WTC11 (cell line): ENCODE results near the gene CLDN2.

Experiments used
- FOXP1 ChIP-seq: sonication (generic); formaldehyde crosslinking; IDR thresholded peaks from 2 replicates; pipeline ENCODE4 v1.8.0; 2022; ENCODE audit warnings: missing genetic modification reagents, mild to moderate bottlenecking, moderate library complexity, borderline replicate concordance
- TP53 ChIP-seq: sonication (generic); formaldehyde crosslinking; IDR thresholded peaks from 2 replicates; pipeline ENCODE4 v1.8.1; 2023; ENCODE audit warnings: mild to moderate bottlenecking, missing genetic modification reagents
- ZNF232 ChIP-seq: sonication (generic); formaldehyde crosslinking; IDR thresholded peaks from 2 replicates; pipeline ENCODE4 v1.8.0; 2022; ENCODE audit warnings: mild to moderate bottlenecking, missing genetic modification reagents
- TF ChIP-seq, protein P1 (sequence below): fragments of 200-600 bp; IDR thresholded peaks from 2 replicates; pipeline ENCODE4 v1.8.0; 2022; ENCODE audit warnings: antibody characterized with exemption
- TF ChIP-seq, protein P2 (sequence below): sonication (generic); formaldehyde crosslinking; IDR thresholded peaks from 2 replicates; pipeline ENCODE4 v1.8.0; 2022; ENCODE audit warnings: mild to moderate bottlenecking, missing genetic modification reagents
- TF ChIP-seq, protein P3 (sequence below): sonication (generic); formaldehyde crosslinking; conservative IDR thresholded peaks from 2 replicates; pipeline ENCODE4 v1.8.1; 2022; ENCODE audit warnings: mild to moderate bottlenecking, missing genetic modification reagents
- TF ChIP-seq, protein P4 (sequence below): sonication (generic); formaldehyde crosslinking; IDR thresholded peaks from 2 replicates; pipeline ENCODE4 v1.8.0; 2022; ENCODE audit warnings: missing genetic modification reagents
- TF ChIP-seq, protein P5 (sequence below): sonication (generic); formaldehyde crosslinking; IDR thresholded peaks from 2 replicates; pipeline ENCODE4 v1.8.1; 2022; ENCODE audit warnings: low read depth, mild to moderate bottlenecking, moderate library complexity, missing genetic modification reagents, borderline replicate concordance
- TF ChIP-seq, protein P6 (sequence below): sonication (generic); formaldehyde crosslinking; conservative IDR thresholded peaks from 2 replicates; pipeline ENCODE4 v1.8.1; 2023; ENCODE audit warnings: mild to moderate bottlenecking, low read depth, missing genetic modification reagents, moderate library complexity

DNA sequence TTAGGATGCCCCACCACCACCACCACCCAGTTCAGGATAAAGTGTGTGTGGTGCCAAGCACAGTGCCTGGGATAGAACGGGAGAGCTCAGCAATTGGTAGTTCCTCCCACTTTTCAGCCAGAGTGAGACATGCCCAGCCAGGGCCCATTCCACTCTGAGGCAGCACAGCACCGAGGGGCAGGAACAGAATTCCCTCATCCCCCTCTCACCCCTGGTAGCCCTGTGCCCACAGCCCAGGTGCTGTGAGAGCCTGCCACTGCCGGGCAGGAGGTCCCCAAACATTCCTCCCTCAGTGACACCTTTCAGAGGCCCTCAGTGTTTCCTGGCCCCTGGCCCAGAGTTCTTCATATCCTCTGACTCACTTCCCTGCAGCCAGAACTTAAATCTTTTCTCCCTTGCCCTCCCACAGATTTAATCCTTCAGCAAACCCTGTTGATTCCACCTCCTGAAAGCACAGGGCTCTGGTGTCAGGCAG is 25.2 kb upstream of the CLDN2 start:
- TF ChIP-seq, protein P1, sequence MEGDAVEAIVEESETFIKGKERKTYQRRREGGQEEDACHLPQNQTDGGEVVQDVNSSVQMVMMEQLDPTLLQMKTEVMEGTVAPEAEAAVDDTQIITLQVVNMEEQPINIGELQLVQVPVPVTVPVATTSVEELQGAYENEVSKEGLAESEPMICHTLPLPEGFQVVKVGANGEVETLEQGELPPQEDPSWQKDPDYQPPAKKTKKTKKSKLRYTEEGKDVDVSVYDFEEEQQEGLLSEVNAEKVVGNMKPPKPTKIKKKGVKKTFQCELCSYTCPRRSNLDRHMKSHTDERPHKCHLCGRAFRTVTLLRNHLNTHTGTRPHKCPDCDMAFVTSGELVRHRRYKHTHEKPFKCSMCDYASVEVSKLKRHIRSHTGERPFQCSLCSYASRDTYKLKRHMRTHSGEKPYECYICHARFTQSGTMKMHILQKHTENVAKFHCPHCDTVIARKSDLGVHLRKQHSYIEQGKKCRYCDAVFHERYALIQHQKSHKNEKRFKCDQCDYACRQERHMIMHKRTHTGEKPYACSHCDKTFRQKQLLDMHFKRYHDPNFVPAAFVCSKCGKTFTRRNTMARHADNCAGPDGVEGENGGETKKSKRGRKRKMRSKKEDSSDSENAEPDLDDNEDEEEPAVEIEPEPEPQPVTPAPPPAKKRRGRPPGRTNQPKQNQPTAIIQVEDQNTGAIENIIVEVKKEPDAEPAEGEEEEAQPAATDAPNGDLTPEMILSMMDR: no peak
- TF ChIP-seq, protein P2, sequence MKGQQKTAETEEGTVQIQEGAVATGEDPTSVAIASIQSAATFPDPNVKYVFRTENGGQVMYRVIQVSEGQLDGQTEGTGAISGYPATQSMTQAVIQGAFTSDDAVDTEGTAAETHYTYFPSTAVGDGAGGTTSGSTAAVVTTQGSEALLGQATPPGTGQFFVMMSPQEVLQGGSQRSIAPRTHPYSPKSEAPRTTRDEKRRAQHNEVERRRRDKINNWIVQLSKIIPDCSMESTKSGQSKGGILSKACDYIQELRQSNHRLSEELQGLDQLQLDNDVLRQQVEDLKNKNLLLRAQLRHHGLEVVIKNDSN: no peak
- TF ChIP-seq FOXP1: no peak
- TF ChIP-seq, protein P3, sequence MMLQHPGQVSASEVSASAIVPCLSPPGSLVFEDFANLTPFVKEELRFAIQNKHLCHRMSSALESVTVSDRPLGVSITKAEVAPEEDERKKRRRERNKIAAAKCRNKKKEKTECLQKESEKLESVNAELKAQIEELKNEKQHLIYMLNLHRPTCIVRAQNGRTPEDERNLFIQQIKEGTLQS (CRISPR knock-in tag): no peak
- TF ChIP-seq, protein P4, sequence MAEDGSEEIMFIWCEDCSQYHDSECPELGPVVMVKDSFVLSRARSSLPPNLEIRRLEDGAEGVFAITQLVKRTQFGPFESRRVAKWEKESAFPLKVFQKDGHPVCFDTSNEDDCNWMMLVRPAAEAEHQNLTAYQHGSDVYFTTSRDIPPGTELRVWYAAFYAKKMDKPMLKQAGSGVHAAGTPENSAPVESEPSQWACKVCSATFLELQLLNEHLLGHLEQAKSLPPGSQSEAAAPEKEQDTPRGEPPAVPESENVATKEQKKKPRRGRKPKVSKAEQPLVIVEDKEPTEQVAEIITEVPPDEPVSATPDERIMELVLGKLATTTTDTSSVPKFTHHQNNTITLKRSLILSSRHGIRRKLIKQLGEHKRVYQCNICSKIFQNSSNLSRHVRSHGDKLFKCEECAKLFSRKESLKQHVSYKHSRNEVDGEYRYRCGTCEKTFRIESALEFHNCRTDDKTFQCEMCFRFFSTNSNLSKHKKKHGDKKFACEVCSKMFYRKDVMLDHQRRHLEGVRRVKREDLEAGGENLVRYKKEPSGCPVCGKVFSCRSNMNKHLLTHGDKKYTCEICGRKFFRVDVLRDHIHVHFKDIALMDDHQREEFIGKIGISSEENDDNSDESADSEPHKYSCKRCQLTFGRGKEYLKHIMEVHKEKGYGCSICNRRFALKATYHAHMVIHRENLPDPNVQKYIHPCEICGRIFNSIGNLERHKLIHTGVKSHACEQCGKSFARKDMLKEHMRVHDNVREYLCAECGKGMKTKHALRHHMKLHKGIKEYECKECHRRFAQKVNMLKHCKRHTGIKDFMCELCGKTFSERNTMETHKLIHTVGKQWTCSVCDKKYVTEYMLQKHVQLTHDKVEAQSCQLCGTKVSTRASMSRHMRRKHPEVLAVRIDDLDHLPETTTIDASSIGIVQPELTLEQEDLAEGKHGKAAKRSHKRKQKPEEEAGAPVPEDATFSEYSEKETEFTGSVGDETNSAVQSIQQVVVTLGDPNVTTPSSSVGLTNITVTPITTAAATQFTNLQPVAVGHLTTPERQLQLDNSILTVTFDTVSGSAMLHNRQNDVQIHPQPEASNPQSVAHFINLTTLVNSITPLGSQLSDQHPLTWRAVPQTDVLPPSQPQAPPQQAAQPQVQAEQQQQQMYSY (CRISPR knock-in tag): no peak
- TF ChIP-seq, protein P5, sequence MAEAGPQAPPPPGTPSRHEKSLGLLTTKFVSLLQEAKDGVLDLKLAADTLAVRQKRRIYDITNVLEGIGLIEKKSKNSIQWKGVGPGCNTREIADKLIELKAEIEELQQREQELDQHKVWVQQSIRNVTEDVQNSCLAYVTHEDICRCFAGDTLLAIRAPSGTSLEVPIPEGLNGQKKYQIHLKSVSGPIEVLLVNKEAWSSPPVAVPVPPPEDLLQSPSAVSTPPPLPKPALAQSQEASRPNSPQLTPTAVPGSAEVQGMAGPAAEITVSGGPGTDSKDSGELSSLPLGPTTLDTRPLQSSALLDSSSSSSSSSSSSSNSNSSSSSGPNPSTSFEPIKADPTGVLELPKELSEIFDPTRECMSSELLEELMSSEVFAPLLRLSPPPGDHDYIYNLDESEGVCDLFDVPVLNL (CRISPR knock-in tag): no peak
- TF ChIP-seq ZNF232 (CRISPR knock-in tag): no peak
- TF ChIP-seq TP53: no peak
- TF ChIP-seq, protein P6, sequence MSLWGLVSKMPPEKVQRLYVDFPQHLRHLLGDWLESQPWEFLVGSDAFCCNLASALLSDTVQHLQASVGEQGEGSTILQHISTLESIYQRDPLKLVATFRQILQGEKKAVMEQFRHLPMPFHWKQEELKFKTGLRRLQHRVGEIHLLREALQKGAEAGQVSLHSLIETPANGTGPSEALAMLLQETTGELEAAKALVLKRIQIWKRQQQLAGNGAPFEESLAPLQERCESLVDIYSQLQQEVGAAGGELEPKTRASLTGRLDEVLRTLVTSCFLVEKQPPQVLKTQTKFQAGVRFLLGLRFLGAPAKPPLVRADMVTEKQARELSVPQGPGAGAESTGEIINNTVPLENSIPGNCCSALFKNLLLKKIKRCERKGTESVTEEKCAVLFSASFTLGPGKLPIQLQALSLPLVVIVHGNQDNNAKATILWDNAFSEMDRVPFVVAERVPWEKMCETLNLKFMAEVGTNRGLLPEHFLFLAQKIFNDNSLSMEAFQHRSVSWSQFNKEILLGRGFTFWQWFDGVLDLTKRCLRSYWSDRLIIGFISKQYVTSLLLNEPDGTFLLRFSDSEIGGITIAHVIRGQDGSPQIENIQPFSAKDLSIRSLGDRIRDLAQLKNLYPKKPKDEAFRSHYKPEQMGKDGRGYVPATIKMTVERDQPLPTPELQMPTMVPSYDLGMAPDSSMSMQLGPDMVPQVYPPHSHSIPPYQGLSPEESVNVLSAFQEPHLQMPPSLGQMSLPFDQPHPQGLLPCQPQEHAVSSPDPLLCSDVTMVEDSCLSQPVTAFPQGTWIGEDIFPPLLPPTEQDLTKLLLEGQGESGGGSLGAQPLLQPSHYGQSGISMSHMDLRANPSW (CRISPR knock-in tag): no peak
